ENCODE measurements around the gene LRWD1.

LRWD1 gene

DNA sequence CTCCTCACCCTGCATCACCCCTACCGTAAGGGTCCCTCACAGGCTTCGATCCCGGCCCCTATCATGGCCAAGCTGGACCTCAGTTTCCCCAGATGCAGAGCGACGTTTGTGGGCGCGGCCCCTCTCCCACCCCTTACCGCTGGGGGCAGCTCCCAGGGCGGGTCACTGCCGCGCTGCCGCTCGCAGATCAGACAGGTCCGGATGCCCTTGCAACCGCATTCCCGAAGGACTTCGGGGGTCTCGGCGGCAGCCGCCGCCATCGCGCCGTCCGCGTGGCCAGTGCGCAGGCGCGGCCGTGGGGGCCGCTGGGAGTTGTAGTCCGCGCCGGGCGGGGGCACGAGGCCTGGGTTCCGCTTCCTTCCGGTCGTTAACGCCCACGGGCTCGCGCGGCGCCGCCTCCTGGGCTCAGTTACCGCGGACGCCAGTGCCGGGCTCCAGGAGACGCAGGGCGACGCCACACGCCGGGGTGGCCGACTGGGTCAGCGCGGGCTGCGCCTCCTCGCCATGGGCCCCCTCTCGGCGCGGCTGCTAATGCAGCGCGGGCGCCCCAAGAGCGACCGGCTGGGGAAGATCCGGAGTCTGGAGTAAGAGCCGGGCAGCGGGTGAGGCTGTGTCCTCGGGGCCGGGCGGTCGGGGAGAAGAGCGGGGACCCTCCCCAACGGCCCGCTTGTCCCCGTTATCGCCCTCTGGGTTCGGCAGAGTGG is at the start of gene LRWD1, which contains the start of gene ALKBH4:
Gene LRWD1 (plus strand): TSS at position 408 of the 704 bp plus-strand sequence. CDS start 97 bp downstream, at position 505.
Gene ALKBH4 (minus strand): TSS at position 287 of the 704 bp plus-strand sequence. CDS start 27 bp downstream, at position 260.
- DNase-seq: no peak

DNA sequence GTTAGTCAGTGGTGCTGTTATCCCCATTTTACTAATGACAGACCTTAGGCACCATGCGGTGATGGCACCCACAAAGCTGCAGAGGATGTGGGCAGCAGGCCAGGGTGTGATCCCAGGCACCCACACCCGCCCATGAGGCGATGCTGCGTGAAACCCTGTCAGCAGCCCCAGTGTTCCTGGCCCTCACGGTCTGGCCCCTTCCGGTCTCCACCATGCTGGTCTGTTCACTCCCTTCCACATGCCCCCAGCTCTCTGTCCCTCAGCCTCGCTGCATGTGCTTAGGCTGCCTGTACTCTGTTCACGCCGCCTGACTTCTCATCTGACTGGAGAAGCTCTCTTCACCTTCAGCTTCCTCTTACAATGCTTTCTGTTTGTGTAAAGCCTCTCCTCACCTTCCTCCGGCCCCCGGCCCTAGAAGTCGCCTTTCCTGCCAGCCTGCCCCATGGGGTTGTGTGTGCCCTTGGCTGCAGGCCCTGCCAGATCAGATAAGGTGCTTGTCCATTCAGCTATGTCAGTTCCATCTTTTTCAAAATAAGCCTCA is 49.0 kb upstream of the LRWD1 start:
- DNase-seq: no peak

GRCh38 chr7:102416406-102416805 is 48.4 kb upstream of the LRWD1 start:
- no peak for DNase-seq

DNA sequence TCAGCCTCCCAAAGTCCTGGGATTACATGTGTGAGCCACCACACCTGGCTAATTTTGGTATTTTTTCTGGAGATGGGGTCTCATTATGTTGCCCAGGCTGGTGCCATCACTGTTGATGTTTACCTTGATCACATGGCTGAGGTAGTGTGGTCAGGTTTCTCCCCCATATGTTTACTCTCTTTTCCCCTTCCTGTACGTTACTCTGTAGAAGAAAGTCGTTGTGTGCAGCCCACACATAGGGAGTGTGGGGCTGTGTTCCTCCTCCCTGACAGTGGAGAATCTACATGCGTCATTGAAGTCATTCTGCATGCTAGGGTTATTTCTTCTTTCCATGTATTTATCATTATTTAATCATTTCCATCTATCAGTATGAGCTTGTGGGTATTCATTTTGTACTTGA is 47.7 kb upstream of the LRWD1 start:
- no peak for DNase-seq

GRCh38 chr7:102418592-102418991 is 46.2 kb upstream of the LRWD1 start:
- no peak for DNase-seq

DNA sequence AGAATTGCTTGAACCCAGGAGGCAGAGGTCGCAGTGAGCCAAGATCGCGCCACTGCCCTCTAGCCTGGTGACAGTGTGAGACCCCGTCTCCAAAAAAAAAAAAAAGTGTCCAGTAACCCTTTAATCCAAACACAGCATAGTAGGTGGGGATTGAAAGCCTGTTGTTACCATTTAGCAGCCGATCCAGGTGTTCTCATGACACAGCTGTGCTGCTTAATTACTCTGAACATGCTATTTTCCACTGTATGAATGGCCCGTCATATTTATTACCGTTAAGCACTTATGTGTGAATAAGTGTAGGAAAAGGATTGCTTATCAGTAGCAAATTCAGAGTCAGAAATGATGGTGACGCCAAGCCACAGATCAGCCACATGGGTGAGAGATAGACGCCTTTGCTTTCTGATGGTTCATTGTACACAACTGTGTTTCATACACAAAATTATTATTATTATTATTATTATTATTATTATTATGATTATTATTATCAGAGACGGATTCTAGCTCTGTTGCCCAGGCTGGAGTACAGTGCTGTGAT is 43.0 kb upstream of the LRWD1 start:
- DNase-seq: no peak

DNA sequence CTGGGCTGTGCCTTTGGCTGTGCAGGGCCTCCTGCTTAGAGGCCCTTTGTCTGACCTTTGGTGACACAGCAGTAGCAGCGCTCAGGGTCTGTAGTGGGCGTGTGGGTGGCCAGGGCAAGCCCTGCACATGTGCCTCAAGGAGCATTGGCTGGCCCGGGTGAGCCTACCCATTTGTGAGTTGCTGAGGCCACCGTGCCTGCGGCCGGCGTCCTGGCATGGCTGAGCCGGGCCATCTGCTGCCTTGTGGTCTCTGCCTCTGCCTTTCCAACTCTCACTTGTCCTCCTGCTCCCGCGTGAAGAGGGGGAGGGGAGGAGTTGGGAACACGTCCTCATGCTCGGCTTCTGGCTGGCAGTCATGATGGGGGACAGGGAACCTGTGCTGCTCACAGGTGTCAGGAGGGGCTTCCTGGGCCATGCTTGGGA is 40.6 kb upstream of the LRWD1 start:
- DNase-seq: no peak

DNA sequence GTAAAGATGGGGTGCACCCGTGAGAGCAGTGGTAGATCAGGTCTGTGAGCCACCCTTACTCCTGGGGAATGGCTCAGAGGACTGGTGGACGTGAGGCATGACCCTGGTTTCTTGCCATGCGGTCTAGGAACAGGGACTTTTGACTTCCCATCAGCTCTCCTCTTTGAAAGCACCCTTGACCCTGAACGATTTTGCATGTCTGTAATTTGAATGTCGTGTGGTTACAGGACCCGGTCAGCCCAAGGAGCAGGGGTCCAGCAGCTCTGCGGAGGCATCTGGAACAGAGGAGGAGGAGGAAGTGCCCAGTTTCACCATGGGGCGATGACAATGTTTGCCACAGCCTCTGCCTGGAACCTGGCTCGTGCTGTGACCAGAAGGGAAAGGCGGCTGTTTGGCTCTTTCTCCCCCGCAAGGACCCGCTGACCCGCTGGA is 40.0 kb upstream of the LRWD1 start:
- DNase-seq: no peak

DNA sequence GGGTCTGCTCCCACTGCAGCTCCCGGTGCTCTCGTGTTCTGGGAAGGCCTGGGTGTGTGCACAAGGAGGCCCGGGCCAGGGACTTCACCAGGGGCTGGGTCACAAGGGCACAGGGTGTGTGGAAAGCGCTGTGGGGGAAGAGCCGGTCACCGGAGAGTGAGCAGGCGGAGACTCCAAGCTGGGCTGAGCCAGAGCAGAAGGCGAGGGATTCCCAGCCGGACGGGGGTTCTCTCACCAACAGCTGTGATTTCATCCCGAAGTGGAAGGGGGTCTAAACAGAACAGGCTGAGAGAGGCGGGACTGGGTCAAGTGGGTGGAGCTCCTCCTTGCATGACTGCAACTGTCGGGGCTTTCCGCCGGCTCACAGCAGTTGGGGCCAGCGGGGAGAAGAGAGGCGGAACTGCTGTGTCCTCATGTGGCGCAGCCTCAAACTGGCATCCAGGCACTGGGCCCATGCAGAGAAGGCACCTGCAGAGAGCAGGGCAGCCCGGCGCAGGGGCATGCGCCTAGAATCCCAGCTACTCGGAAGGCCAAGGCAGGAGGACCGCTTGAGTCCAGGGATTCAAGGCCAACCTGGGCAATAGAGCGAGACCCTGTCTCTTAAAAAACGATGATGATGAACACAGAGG is 39.0 kb upstream of the LRWD1 start:
- no peak for DNase-seq

DNA sequence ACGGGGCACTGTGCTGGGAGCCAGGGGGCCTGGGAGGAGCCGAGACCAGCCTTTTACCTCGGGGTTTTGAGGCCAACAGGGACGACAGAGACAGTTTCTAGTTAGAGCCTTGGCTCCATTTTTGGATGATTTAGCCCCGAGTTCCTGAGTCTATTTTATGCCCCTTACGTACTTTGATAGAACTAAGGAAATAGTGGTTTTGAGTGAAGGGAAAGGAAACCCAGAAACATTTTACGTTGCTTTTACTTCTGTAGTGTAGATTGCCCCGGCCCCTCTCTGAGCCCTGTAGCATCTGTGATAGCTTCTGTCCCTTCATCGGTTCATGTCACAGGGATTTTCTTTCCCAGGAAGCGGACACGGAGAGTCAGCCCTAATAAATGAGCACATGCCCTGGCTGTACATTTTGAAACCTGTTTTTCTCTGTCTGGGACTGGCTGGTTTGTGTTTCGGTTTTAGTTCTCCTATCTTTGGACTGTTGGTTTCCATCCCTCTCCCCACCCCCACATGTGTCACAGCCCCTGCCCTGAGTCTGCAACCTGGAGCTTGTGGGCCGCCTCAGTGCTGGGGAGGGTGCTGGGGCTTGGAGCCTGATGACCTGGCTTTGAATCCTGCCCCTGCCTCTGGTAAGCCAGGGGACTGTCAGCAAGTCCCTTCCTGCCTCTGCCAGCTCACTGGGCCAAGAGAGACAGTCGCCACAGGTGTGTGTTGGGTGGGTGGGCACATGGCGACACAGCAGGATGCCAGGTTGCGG is 38.3 kb upstream of the LRWD1 start:
- DNase-seq: no peak

- no peak for DNase-seq
These were observed 37.8 kb upstream of the LRWD1 start for GRCh38 chr7:102427019-102427405.

- no peak for DNase-seq
These were observed 35.5 kb upstream of the LRWD1 start for GRCh38 chr7:102429141-102429899.

DNA sequence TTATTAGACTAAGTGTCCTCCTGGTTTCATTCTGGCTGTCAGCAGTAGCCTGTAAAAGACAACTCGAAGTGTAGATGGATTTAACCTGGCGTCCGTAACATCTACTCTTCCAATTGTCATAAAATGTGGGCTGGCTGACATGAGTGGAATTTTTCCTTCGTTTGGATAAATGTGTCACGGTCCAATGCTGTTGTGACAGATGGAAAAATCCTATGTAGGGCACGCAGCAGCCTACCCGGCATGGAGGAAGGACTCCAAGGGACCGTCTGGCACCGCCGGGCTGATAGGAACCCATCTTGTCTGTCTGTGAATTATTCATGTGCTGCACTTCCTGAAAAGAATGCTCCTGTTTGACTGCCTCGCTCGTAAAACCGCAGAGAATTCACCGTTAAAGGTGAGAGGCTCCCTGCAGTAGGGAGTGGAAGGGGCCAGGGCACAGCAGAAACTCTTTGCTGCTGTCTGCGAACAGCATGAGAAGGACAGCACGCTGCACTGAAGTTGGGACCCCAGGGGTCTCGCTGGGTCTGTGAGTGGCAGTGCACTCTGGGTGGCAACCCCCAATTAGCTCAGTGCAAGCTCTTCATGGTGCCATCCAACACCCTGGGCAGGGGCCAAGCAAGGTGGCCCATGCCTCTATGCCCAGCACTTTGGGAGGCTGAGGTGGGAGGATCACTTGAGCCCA is 33.0 kb upstream of the LRWD1 start:
- DNase-seq: no peak

GRCh38 chr7:102432442-102433218 is 32.2 kb upstream of the LRWD1 start:
- DNase-seq: no peak

DNA sequence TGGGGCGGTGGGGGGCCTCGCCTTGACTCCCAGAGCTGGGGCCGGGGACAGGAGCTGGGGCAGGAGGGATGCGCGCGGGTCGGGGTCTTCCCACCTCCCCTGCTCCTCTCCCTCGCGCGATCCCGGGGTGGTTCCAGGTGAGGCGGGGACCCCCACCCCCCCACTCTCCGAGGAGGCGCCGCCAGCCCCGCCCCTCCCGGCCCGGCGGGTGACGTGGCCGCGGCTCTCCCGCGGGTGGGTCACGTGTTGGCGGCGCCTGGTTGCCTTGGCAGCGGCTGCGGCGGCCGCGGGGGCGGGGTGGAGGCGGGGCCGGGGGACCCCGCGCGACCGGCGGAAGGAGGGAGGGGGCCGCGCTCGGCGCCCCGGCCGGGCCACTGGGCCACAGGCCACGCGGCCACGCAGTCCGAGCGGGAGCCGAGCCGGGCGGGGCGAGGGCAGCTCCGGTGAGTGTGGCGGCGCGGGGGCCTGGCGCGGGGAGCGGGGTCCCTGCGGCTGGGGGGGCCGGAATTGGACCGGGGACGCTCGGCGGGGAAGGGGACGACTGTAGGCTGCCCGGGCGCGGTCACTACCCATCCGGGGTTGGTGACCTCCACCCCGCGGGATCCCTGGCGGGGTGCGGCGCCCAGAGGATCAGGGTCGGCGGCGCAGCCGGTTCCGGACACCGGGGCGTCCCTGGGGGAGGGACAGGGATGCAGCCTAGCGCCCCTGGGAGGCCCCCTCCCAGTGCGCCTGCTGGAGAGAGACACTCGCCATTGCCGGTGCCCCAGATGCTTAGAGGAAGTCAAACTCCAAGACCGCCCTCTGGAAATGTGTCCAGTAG is 31.4 kb upstream of the LRWD1 start, which contains the start of gene ORAI2:
Gene ORAI2 (plus strand): TSS at position 357 of the 820 bp plus-strand sequence. CDS start 5,382 bp downstream, outside the sequence.
- no peak for DNase-seq

- no peak for DNase-seq
These were observed 30.7 kb upstream of the LRWD1 start for GRCh38 chr7:102434039-102434486.

- DNase-seq: no peak
These were observed 28.7 kb upstream of the LRWD1 start for GRCh38 chr7:102436118-102436517.

- no peak for DNase-seq
These were observed 24.6 kb upstream of the LRWD1 start for GRCh38 chr7:102439963-102440795.

All from NCI-H2081 treated with DMSO at 0.1 percent for 48 hours (cell line).